Femur (tissue), 1 donor: ENCODE results near the gene TSEN15.
A peak's percentile ranks its signal among the peaks of the same experiment; 100 is the strongest.
"Not testable (repeated sequence)": the region's sequence is repeated elsewhere in the genome, so short reads cannot be mapped to it uniquely, and the experiment has no call there.

Source experiments
- DNase-seq: peaks from one replicate; pipeline ENCODE4 v3.0.0-alpha.2; 2017

The TSEN15 gene

GRCh38 chr1:184031409-184032107 lies 20.0 kb upstream of the TSEN15 start:
- no peak for DNase-seq

- DNase-seq: no peak
Measured at GRCh38 chr1:184032306-184032929, 19.1 kb upstream of the TSEN15 start.

DNA sequence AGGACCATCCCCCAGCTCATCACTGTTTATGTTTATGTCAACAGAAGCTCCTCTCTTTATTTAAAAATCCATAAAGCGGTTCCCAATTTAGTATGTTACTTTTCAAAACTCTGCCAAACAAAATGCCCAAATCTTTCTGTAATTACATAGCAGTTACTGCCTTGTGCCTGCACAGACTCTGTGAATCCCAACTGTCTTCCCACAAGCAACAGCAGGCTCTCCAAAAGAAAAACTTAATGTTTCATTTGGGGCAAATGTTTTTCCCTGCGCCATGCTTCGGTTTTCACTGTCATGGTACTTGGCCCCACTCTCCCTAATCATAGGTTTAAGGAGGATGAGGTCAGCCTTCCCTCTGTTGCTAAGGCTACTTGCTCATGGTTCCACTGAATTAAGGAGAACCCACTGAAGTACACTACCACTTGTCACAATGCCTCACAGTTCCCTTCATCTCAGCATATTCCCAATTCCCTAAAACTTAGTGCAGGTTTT lies 18.6 kb upstream of the TSEN15 start:
- no peak for DNase-seq

GRCh38 chr1:184033711-184034167 lies 17.8 kb upstream of the TSEN15 start:
- no peak for DNase-seq

DNA sequence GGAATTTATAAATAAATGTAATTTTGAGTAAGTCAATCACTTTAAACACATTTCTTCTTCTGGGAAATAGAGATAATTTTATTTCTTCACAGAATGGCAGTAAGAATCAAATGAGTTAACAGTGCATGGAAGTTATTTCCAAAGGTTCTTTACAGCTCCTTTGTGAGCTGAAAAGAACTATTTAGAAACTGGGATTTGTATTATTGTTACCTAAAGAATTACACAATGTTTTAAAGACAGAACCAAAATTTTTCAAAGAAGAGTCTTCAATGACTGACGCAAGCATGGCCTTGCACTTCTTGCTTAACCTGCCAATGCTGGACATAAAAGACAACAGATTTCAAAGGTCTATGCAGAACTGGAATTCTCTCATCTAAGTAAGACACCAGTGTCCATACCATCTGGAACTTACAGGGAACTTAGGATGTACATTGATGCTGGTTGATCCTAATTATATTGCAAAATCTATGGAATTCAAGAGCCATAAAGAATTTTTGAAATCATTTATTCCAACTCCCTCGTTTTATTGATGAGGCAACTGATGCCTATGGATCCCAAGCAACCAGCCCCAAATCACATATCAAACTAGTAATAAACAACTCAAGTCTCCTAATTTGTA lies 16.7 kb upstream of the TSEN15 start:
- DNase-seq: no peak

DNA sequence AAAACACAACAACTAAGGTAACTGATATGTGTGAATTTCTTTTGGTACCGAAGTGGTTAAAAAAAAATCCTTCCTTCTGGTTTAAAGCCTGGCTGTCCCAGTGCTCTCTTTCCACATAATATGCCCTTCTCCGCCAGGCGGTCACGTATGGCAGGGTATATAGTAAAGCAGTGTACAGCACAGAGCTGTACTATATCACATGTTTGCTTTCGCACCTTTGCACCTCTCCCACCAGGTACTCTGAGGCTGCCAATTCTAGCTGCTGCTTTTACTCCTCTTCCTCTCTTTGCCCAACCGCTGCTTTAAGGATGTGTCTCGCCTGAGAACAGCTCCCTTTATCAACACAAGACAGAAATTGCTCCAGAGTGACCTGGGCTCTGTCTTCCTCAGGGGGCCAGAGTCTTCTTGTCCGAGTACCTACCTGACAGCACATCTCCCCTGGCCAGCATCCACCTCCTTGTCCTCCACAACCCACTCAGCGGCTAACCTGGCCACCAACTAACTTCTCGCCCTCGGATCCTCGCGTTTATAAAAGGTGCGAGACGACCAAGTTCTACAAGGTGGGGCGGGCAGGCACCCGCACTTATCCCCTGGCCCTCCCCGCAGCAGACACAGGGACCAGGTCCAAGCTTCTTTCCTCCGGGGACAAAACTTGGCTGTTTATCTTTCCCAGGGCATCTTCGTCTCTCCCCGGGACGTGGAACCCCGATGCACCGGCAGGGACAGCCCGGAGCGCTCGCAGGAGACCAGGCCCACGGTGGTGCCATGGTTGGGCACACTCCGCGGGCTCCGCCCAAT lies 15.6 kb upstream of the TSEN15 start:
- no peak for DNase-seq

- peak; percentile 54 for DNase-seq
Measured at GRCh38 chr1:184036517-184036949, 15.0 kb upstream of the TSEN15 start.

GRCh38 chr1:184037849-184038591 lies 13.5 kb upstream of the TSEN15 start:
- no peak for DNase-seq

DNA sequence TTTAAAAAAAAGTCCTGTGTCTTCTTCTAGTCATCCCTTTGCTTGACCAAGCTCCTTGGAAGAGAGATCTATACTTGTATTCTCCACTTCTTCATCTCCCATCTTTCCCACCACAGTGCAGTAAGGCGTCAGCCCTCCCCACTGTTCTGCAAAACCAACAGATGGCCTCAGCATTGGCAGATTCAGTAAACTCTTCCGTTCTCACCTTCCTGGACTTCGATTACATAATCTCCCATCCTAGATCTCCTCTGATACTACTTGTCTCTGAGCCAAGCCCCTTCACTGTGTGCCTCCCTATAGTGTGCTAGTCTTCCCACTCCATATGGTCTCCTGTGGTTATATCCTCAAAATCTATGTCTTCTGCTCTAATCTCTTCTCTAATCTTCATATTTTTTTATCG lies 12.4 kb upstream of the TSEN15 start:
- no peak for DNase-seq

- DNase-seq: no peak
Measured at GRCh38 chr1:184041731-184042130, 9.8 kb upstream of the TSEN15 start.

DNA sequence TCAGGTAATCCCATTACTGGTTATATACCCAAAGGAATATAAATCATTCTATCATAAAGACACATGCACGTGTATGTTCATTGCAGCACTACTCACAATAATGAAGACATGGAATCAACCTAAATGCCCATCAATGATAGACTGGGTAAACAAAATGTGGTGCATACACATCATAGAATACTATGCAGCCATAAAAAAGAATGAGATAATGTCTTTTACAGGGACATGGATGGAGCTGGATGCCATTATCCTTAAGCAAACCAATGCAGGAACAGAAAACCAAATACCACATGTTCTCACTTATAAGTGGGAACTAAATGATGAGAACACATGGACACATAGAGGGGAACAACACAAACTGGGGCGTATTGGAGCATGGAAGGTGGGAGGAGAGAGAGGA lies 8.2 kb upstream of the TSEN15 start:
- DNase-seq: not testable (repeated sequence)

GRCh38 chr1:184044603-184045376 lies 6.7 kb upstream of the TSEN15 start:
- no peak for DNase-seq

GRCh38 chr1:184047541-184047940 lies 4.0 kb upstream of the TSEN15 start:
- DNase-seq: not testable (repeated sequence)

GRCh38 chr1:184048561-184049240 lies 2.8 kb upstream of the TSEN15 start:
- no peak for DNase-seq

GRCh38 chr1:184049291-184049690 lies 2.2 kb upstream of the TSEN15 start:
- no peak for DNase-seq

GRCh38 chr1:184049836-184050468 lies 1.6 kb upstream of the TSEN15 start:
- DNase-seq: no peak

DNA sequence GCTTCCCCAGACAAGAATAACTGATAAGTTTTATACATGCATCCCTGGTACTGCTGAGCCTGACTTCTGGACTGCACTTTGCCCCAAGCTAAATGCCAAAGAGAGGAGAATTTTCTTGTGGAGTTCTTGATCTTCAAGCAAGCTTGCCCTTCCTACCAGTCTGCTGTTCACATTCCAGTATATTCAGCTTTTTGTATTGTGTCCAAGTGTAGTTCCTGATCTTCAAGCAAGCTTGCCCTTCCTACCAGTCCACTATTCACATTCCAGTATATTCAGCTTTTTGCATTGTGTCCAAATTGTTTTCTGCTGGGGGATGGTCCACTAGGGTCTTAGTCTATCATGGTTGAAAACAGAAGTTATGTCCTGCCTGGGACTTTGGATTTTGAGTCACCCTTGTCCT lies 894 bp upstream of the TSEN15 start:
- no peak for DNase-seq

DNA sequence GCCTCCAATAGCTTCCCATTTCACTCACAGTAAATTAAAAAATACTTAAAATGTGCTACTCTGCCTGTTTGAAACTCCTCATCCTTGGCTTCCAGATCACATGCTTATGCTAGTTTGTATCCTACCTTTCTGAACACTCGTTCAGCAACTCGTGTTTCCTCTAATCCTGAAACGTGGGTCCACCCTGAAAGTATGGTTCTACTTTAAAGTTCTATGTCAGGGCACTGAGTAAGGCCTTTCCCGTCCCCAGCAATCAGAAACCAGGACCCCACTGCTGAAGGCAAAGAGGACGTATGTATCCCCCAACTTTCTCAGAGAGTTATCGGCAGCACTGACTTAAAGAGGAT lies 419 bp upstream of the TSEN15 start:
- no peak for DNase-seq

- no peak for DNase-seq
Measured at GRCh38 chr1:184052194-184052559, 647 bp downstream of the TSEN15 start.

GRCh38 chr1:184052750-184053149 lies 1.2 kb downstream of the TSEN15 start:
- no peak for DNase-seq

DNA sequence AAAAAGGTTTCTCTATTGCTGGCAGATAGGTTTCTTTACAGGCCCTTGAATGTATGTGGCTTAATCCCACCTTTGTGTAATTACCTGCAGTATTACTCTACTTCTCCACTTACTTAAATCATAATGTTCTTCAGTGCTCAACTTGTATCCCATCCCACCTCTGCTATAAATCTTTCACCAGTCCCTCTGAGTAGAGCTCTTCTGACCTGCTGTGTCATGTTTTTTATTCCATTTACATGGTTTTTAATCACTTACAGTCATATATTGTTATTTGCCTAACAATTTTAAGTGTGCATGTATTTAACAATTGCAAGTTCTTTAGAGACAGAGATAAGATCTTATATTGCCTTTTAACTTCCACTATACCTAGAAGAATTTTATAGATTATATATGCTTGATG lies 2.4 kb downstream of the TSEN15 start:
- no peak for DNase-seq
